ENCODE results near the gene KIFC3. TPM values are rescaled to one million over a fixed set of nuclear protein-coding genes. Genes with fewer than 3 reads are reported as not detected.

KIFC3 gene
- total and polyA plus RNA-seq, 2 of the 13 experiments (the other 11 are each of a cell fraction or from before 2014, with no cell fraction given) = 42.1 to 45.3 TPM

GRCh38 chr16:57756424-57757325 lies 45.6 kb downstream of the KIFC3 start (continued):
- TF ChIP-seq ONECUT2 (CRISPR knock-in tag; IDR thresholded peaks at IDR 0.05) (no peak), HCFC1 (IDR thresholded peaks at IDR 0.05; ENCODE audit: low read depth, low read length) (no peak), TBX3 (IDR thresholded peaks at IDR 0.05; ENCODE audit: borderline replicate concordance) (no peak)

DNA sequence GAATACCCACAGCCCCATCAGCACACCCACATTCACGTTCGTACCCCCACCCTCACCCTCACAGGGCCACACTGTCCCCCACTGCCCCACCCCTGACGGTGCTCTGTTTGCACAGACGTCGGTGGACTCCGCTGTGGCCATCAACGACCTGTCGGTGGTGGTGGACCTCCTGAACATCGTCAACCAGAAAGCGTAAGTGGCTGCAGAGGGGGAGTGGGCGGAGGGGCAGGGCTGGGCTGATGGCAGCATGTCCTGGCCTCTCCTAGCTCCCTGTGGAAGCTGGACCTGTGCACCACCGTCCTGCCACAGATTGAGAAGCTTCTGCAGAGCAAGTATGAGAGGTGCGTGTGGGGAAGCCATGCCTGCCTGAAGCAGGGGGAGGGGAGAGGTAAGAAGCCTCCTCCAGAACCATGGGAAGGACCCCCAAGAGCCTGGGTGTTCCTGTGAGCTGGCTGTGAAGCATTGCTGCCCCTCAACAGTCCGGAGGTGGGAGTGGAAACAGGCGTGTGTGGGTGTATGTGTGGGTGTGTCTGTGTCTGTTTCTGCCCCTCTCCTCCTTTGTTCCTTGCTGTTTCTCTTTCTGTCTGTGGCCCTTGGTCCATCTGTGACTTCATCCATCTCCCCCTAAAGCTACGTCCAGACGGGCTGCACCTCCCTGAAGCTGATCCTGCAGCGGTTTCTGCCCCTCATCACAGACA lies 46.4 kb downstream of the KIFC3 start:
- no peaks in the 10 kb centered on the region for H4K20me1 ChIP-seq (ENCODE audit: insufficient read depth, low read length)
- BruUV-seq (replicated peaks) = no TSS peak
- intact Hi-C loops (cut with micrococcal nuclease; ENCODE audit: unreplicated experiment) = no loop called here
- H3K4me3 ChIP-seq (replicated peaks in 1 of 3; ENCODE audit: insufficient read depth in 1 of 3, low read depth in 2 of 3, low read length in 3 of 3) = no peak overlapping the region
- H3K9ac ChIP-seq (ENCODE audit: insufficient read depth, low read depth, low read length) = no peak overlapping the region
- H3K27me3 ChIP-seq (ENCODE audit: control insufficient read depth in 1 of 2, insufficient read depth in 2 of 2, low read length in 2 of 2) = no peaks in the 10 kb centered on the region
- H3K9me3 ChIP-seq (ENCODE audit: low read length) = no peaks in the 10 kb centered on the region
- H3K36me3 ChIP-seq (replicated peaks in 1 of 2; ENCODE audit: control insufficient read depth in 1 of 2, insufficient read depth in 2 of 2, low read length in 2 of 2) = peaks cover 32 to 50% of the 10 kb centered on the region in 2 experiments; a peak in 4 of 5 replicates
- in situ Hi-C loops (cut with HindIII; ENCODE audit: extremely low pct_ligation_motif_present, low pct_unique_long_range_greater_than_20kb) = loop anchor here (5.0 kb wide), 2 partner anchors 106 to 246 kb away; partner anchors contain the start of genes USB1 and ZNF319
- ATAC-seq (no peak), DNase-seq (ENCODE audit: low spot score) (no peak), FAIRE-seq (no peak)
- 0 out of 2 replicates have a peak, but pooled peaks have one; percentile 3 for TF ChIP-seq ZFX (CRISPR knock-in tag; IDR thresholded peaks at IDR 0.05; ENCODE audit: low read depth)
- TF ChIP-seq ZNF768 (CRISPR knock-in tag; IDR thresholded peaks at IDR 0.05) = no peak
- H3K27ac ChIP-seq (ENCODE audit: extremely low read length, insufficient read depth, low read length) = no peak overlapping the region
- H3K4me1 ChIP-seq (ENCODE audit: insufficient read depth, low read length) = no peaks in the 10 kb centered on the region
- no peak overlapping the region for H2AFZ ChIP-seq (ENCODE audit: low read length)
- no peaks in the 10 kb centered on the region for H3K79me2 ChIP-seq (ENCODE audit: insufficient read depth, low read length)
- WGBS (ENCODE audit: low lambda C conversion rate) = 91% methylated on average over 18 of the region's 18 CpGs
- POLR2A ChIA-PET = interaction anchor here (0.8 to 3.2 kb wide), 2 partner anchors 19 to 26 kb away, joined by 3 to 14 read pairs; no protein-coding TSS in a partner anchor
- CTCF ChIA-PET (ENCODE audit: low intra/inter-chr PET ratio, low total read pairs) = interaction anchor here (1.9 kb wide), 1 partner anchor 46 kb away, joined by 6 read pairs; the partner anchor contains the start of gene KIFC3
- H3K4me2 ChIP-seq (ENCODE audit: low read depth, low read length) = no peak overlapping the region

Data from HepG2 (cell line).